ENCODE results near the gene C16orf95. TPM values are rescaled to one million over a fixed set of nuclear protein-coding genes. Genes with fewer than 3 reads are reported as not detected.
A peak's percentile ranks its signal among the peaks of the same experiment; 100 is the strongest.

C16orf95 gene
- total RNA-seq, 1 donor from 2014 or later = 10.9 TPM

- Mint-ChIP-seq H3K4me1 (peaks cover 15% of the 10 kb centered on the region), H3K36me3 (ENCODE audit: low read depth) (peaks cover 7% of the 10 kb centered on the region), H3K4me3 (no peak overlapping the region), H3K9me3 (no peaks in the 10 kb centered on the region), H3K27me3 (no peaks in the 10 kb centered on the region), H3K27ac (no peak overlapping the region)
- intact Hi-C loops (cut with micrococcal nuclease) = no loop called here
- no peak for DNase-seq
These were observed 5.2 kb upstream of the C16orf95 start for GRCh38 chr16:87322360-87322759.

GRCh38 chr16:87321336-87322107 is 4.3 kb upstream of the C16orf95 start:
- Mint-ChIP-seq H3K4me3 (no peak overlapping the region), H3K27ac (no peak overlapping the region), H3K4me1 (peaks cover 17% of the 10 kb centered on the region), H3K9me3 (no peaks in the 10 kb centered on the region), H3K36me3 (ENCODE audit: low read depth) (peaks cover 7% of the 10 kb centered on the region), H3K27me3 (no peaks in the 10 kb centered on the region)
- intact Hi-C loops (cut with micrococcal nuclease) = no loop called here
- no peak for DNase-seq

- H3K27ac Mint-ChIP-seq = no peak overlapping the region
- no peak for DNase-seq
- H3K4me3 Mint-ChIP-seq = no peak overlapping the region
- no peaks in the 10 kb centered on the region for H3K27me3 Mint-ChIP-seq
- H3K36me3 Mint-ChIP-seq (ENCODE audit: low read depth) = peaks cover 7% of the 10 kb centered on the region
- intact Hi-C loops (cut with micrococcal nuclease) = no loop called here
- peaks cover 19% of the 10 kb centered on the region for H3K4me1 Mint-ChIP-seq
- no peaks in the 10 kb centered on the region for H3K9me3 Mint-ChIP-seq
These were observed 3.5 kb upstream of the C16orf95 start for GRCh38 chr16:87320510-87321227.

GRCh38 chr16:87319997-87320491 is 2.9 kb upstream of the C16orf95 start:
- Mint-ChIP-seq H3K4me3 (no peak overlapping the region), H3K27me3 (no peaks in the 10 kb centered on the region), H3K36me3 (ENCODE audit: low read depth) (peaks cover 7% of the 10 kb centered on the region), H3K4me1 (peaks cover 19% of the 10 kb centered on the region), H3K27ac (no peak overlapping the region), H3K9me3 (no peaks in the 10 kb centered on the region)
- intact Hi-C loops (cut with micrococcal nuclease) = loop anchor here (5.0 to 10.0 kb wide), 2 partner anchors 175 to 317 kb away; partner anchors contain the start of gene ZCCHC14
- DNase-seq = no peak

- Mint-ChIP-seq H3K27me3 (no peaks in the 10 kb centered on the region), H3K4me3 (peak overlapping the region; percentile 93), H3K36me3 (ENCODE audit: low read depth) (peaks cover 7% of the 10 kb centered on the region), H3K9me3 (no peaks in the 10 kb centered on the region), H3K4me1 (peaks cover 16% of the 10 kb centered on the region), H3K27ac (no peak overlapping the region)
- intact Hi-C loops (cut with micrococcal nuclease) = loop anchor here (5.0 to 10.0 kb wide), 2 partner anchors 176 to 318 kb away; partner anchors contain the start of gene ZCCHC14
- DNase-seq = no peak
These were observed 1.8 kb upstream of the C16orf95 start for GRCh38 chr16:87319011-87319410.

GRCh38 chr16:87317750-87318644 is 805 bp upstream of the C16orf95 start:
- Mint-ChIP-seq H3K4me3 (peak overlapping the region; percentile 93), H3K27ac (peak overlapping the region; percentile 97), H3K4me1 (peaks cover 16% of the 10 kb centered on the region), H3K27me3 (no peaks in the 10 kb centered on the region), H3K9me3 (no peaks in the 10 kb centered on the region), H3K36me3 (ENCODE audit: low read depth) (peaks cover 7% of the 10 kb centered on the region)
- peak; percentile 83 for DNase-seq
- intact Hi-C loops (cut with micrococcal nuclease) = loop anchor here (1.0 to 10.0 kb wide), 6 partner anchors 15 to 319 kb away; partner anchors contain the start of genes FBXO31 and ZCCHC14

GRCh38 chr16:87316450-87316922 is 706 bp downstream of the C16orf95 start:
- Mint-ChIP-seq H3K4me1 (peaks cover 16% of the 10 kb centered on the region), H3K4me3 (peak overlapping the region; percentile 93), H3K9me3 (no peaks in the 10 kb centered on the region), H3K27ac (peak overlapping the region; percentile 97), H3K36me3 (ENCODE audit: low read depth) (peaks cover 7% of the 10 kb centered on the region), H3K27me3 (no peaks in the 10 kb centered on the region)
- intact Hi-C loops (cut with micrococcal nuclease) = loop anchor here (2.0 to 10.0 kb wide), 3 partner anchors 14 to 321 kb away; partner anchors contain the start of gene ZCCHC14
- DNase-seq = no peak

- intact Hi-C loops (cut with micrococcal nuclease) = loop anchor here (5.0 to 10.0 kb wide), 2 partner anchors 180 to 322 kb away; partner anchors contain the start of gene ZCCHC14
- no peak overlapping the region for H3K4me3 Mint-ChIP-seq
- no peak overlapping the region for H3K27ac Mint-ChIP-seq
- DNase-seq = no peak
- H3K27me3 Mint-ChIP-seq = no peaks in the 10 kb centered on the region
- H3K9me3 Mint-ChIP-seq = no peaks in the 10 kb centered on the region
- H3K4me1 Mint-ChIP-seq = peaks cover 16% of the 10 kb centered on the region
- peaks cover 7% of the 10 kb centered on the region for H3K36me3 Mint-ChIP-seq (ENCODE audit: low read depth)
These were observed 2.2 kb downstream of the C16orf95 start for GRCh38 chr16:87314990-87315420.

GRCh38 chr16:87312008-87312407 is 5.2 kb downstream of the C16orf95 start:
- peaks cover 14% of the 10 kb centered on the region for H3K4me1 Mint-ChIP-seq
- H3K27ac Mint-ChIP-seq = no peak overlapping the region
- no peaks in the 10 kb centered on the region for H3K27me3 Mint-ChIP-seq
- no peak overlapping the region for H3K4me3 Mint-ChIP-seq
- intact Hi-C loops (cut with micrococcal nuclease) = loop anchor here (10.0 kb wide), 1 partner anchor 183 kb away; the partner anchor contains the start of gene ZCCHC14
- DNase-seq = no peak
- no peaks in the 10 kb centered on the region for H3K9me3 Mint-ChIP-seq
- H3K36me3 Mint-ChIP-seq (ENCODE audit: low read depth) = peaks cover 6% of the 10 kb centered on the region

GRCh38 chr16:87311387-87311786 is 5.8 kb downstream of the C16orf95 start:
- intact Hi-C loops (cut with micrococcal nuclease) = loop anchor here (10.0 kb wide), 1 partner anchor 183 kb away; the partner anchor contains the start of gene ZCCHC14
- H3K9me3 Mint-ChIP-seq = no peaks in the 10 kb centered on the region
- no peak overlapping the region for H3K27ac Mint-ChIP-seq
- no peak for DNase-seq
- no peaks in the 10 kb centered on the region for H3K27me3 Mint-ChIP-seq
- H3K4me1 Mint-ChIP-seq = peaks cover 11% of the 10 kb centered on the region
- H3K36me3 Mint-ChIP-seq (ENCODE audit: low read depth) = peaks cover 7% of the 10 kb centered on the region
- H3K4me3 Mint-ChIP-seq = no peak overlapping the region

GRCh38 chr16:87310610-87311009 is 6.6 kb downstream of the C16orf95 start:
- Mint-ChIP-seq H3K4me3 (no peak overlapping the region), H3K36me3 (ENCODE audit: low read depth) (peaks cover 9% of the 10 kb centered on the region), H3K9me3 (no peaks in the 10 kb centered on the region), H3K27me3 (no peaks in the 10 kb centered on the region), H3K27ac (peak overlapping the region; percentile 48), H3K4me1 (peaks cover 9% of the 10 kb centered on the region)
- intact Hi-C loops (cut with micrococcal nuclease) = loop anchor here (10.0 kb wide), 1 partner anchor 184 kb away; the partner anchor contains the start of gene ZCCHC14
- no peak for DNase-seq

GRCh38 chr16:87309620-87310525 is 7.3 kb downstream of the C16orf95 start:
- Mint-ChIP-seq H3K9me3 (no peaks in the 10 kb centered on the region), H3K36me3 (ENCODE audit: low read depth) (peaks cover 9% of the 10 kb centered on the region), H3K27me3 (no peaks in the 10 kb centered on the region), H3K4me3 (no peak overlapping the region), H3K27ac (peak overlapping the region; percentile 48), H3K4me1 (peaks cover 13% of the 10 kb centered on the region)
- intact Hi-C loops (cut with micrococcal nuclease) = loop anchor here (10.0 kb wide), 1 partner anchor 185 kb away; the partner anchor contains the start of gene ZCCHC14
- DNase-seq = no peak
